Sigmoid colon (tissue), 3 donors: ENCODE measurements around the gene NPHP4.

Experiments used
- POLR2A ChIP-seq, 2 donors: fragments of 450-650 bp; IDR thresholded peaks; one replicate each; pipeline ENCODE4 v1.6.1; 2016; ENCODE audit warnings: antibody characterized with exemption in 2 of 2, mild to moderate bottlenecking in 2 of 2, moderate library complexity in 2 of 2
- TF ChIP-seq, protein P1 (sequence below), 4 experiments: fragments of 450-650 bp in 3 of 4; fragments of 200-600 bp in 1 of 4; IDR thresholded peaks; one replicate each; pipeline ENCODE4 v1.5.1; 2016 to 2019; ENCODE audit warnings: antibody characterized with exemption in 4 of 4, mild to moderate bottlenecking in 3 of 4, moderate library complexity in 2 of 4

DNA sequence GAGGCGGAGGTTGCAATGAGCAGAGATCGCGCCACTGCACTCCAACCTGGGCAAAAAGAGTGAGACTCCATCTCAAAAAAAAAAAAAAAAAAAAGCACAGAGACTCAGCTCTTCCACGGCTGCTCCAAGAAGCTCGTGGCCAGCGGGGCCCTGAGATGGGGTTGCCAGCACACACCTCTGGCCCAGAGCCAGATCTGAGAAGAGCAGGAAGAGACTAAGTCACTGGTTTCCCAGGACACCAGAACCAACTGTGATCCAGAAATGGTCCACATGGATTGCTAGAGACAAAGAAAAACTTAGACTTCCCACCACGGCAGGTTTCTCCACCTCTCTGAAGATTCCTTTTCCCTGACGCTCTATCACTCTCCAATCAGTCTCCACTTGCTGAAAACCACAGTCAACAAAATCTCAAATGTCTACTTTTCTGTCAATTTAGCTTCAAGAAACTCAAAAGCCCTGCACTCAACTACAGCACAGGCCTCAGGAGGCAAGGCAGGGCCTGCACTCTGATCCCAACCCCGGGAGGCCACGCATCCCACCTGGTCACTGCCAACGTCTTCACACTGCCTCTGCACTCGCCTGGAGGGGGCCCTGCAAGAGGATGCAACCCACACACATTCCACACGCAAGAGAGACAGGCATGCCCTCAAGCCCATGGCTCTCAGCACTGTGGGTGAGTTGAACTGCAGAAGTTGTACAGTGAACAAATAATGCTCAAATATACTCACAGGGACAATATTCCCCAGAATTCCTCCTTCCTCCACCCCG is 79.0 kb downstream of the NPHP4 start:
- TF ChIP-seq, protein P1, sequence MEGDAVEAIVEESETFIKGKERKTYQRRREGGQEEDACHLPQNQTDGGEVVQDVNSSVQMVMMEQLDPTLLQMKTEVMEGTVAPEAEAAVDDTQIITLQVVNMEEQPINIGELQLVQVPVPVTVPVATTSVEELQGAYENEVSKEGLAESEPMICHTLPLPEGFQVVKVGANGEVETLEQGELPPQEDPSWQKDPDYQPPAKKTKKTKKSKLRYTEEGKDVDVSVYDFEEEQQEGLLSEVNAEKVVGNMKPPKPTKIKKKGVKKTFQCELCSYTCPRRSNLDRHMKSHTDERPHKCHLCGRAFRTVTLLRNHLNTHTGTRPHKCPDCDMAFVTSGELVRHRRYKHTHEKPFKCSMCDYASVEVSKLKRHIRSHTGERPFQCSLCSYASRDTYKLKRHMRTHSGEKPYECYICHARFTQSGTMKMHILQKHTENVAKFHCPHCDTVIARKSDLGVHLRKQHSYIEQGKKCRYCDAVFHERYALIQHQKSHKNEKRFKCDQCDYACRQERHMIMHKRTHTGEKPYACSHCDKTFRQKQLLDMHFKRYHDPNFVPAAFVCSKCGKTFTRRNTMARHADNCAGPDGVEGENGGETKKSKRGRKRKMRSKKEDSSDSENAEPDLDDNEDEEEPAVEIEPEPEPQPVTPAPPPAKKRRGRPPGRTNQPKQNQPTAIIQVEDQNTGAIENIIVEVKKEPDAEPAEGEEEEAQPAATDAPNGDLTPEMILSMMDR (IDR thresholded peaks at IDR 0.05): no peak
- TF ChIP-seq POLR2A (IDR thresholded peaks at IDR 0.05): no peak
